ENCODE measurements around the gene SOX6.
"Not testable (repeated sequence)": the region's sequence is repeated elsewhere in the genome, so short reads cannot be mapped to it uniquely, and the experiment has no call there.

Gene SOX6

DNA sequence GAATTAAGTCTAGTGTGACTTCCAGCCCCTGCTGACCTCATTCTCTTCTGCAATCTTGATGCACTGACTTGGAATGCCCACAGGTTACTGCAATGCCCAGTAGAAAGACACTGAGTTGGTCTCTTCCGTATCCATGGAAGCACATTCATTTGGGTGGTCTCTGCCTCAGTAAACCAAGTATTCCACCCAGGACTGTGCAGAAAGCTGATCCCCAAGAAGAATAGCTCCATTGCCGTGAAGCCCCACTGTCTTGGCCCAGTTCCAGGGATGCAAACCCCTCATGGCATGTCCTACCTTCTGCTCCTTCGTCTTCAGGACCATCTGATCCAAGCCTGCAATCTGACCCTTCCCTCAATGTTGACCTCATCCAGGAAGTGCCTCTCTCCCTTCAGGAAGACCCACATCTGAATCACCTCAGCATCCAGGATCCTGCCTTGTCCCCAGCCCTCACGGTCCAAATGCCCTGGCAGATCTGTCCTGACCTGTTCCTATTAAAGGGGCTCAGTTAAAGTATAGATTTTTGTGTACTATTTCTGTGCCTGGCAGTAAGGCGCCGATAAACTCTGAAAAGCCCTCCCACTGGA is 425.8 kb downstream of the SOX6 start:
- DNase-seq (ENCODE audit: low spot score): no peak

- DNase-seq (ENCODE audit: low spot score): no peak
Measured at GRCh38 chr11:15929371-15929901, 426.9 kb downstream of the SOX6 start.

DNA sequence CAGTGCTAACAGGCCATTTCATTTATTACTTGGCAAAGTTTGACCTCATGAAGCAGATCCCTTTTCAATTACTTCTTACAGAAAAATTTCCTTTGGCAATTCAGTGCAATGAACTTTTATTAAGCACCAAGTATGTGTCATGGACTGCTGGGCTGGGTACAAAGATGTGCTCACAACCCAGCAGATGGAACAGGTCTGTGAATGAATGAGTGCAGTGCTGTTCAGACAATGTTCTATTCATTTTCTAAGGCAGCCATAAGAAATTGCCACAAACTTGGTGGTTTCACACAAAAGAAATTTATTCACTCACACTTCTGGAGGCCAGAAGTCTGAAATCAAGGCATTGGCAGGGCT is 428.5 kb downstream of the SOX6 start:
- DNase-seq (ENCODE audit: low spot score): no peak

GRCh38 chr11:15927196-15927863 is 429.0 kb downstream of the SOX6 start:
- no peak for DNase-seq (ENCODE audit: low spot score)

DNA sequence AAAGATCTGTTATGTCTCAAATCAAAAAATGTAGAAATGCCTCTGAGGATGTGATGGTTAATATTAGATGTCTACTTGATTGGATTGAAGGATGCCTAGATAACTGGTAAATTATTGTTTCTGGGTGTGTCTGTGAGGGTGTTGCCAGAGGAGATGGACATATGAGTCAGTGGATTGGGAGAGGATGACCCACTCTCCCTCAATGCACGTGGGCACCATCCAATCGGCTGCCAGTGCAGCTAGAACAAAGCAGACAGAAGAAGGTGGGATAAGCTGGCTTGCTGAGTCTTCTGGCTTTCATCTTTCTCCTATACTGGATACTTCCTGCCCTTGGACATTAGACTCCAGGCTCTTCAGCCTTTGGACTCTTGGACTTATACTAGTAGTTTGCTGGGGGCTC is 430.3 kb downstream of the SOX6 start:
- no peak for DNase-seq (ENCODE audit: low spot score)

DNA sequence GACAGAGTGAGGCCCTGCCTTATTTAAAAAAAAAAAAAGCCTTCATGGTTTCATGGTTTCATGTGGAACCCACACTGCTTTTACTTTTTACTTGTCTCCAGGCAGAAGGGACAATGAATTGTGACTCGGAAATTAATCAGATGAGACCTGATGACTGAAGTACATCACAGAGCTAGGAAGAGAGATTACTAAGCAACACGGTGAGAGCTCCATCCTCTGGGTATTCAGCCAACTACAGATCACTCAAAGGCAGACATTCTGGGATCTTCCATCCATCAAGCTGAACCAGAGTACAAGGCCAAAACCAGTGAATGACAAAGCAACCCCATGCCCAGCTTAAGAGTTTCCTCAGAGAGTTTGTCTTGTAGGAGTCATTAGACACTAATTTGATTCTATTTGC is 433.2 kb downstream of the SOX6 start:
- DNase-seq (ENCODE audit: low spot score): no peak

- not testable (repeated sequence) for DNase-seq (ENCODE audit: low spot score)
Measured at GRCh38 chr11:15922745-15923144, 433.6 kb downstream of the SOX6 start.

DNA sequence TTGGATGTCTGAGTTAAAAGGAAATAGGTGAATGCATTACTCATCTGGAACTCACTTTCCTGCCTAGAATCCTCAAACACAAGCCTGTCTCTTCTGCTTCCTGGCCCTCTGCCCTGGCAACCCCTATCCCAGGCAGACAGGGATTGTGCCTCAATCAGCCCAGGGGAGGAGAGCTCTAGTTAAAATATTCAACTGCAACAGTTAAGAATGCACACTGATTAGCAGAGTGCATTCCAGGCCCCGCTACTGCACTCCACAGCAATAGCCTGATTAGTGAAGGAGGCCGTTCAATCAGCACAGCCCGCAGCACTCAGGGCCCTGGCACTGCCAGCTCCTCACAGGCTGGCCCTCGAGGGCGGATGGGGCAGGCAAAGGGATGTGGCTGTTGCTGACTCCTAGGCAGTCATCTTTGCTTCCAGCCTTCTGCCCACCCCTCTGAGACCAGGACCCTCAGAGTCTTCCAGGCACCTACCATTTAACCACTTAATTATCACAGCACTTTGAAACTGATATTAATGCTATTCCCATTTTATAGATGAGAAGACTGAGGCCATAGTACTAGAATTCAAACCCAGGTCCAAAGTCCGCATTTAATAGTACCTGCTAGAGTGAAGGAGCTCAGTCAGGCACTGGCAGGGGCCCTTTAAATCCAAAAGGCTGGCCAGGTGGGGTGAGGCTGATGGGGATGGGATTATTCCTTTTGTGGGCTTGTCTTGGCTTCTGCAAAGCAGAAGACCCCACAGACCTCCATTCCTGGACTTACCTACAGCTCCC is 435.3 kb downstream of the SOX6 start:
- no peak for DNase-seq (ENCODE audit: low spot score)

DNA sequence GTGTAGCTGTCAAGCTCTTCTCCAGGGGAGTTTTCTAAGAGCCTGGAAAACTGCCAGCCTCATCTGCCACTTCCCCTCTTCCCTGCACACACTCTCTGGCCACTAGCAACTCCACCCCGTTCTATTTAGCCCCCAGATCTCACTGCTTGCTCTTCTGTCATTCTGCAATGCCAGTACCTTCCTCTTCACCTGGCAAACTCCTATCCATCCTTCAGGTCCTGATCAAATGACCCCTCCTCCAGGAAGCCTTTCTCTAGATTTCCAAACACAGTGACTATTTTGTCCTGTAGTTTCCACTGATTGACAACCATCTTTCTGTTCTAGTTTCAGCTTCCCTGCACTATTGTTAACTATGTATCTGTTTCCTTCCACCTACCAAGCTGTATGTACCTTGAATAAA is 437.7 kb downstream of the SOX6 start:
- DNase-seq (ENCODE audit: low spot score): no peak

DNA sequence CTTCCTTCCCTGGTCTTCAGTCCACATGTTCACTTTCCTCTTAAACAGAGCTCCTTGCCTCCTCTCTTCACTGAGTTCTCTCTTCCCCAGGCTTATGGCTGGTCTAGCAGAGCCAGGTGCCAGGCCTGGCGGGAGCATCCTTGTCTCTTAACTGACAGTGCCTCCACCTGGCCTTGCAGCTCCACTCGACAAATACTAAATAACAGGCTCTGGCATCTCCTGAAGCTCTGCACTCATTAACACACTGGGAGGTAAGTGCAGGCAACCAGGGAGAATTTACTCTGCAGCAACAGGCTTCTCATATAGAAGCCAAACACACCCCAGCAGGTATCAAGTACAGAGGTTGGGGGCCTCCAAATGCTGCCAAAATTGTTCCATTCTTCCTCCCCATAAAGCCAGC is 438.1 kb downstream of the SOX6 start:
- no peak for DNase-seq (ENCODE audit: low spot score)

All from LoVo (cell line).